ENCODE data around the gene MAPK14.

GRCh38 chr6:36126121-36126520 lies 98.5 kb downstream of the MAPK14 start:
- no peak for TF ChIP-seq CTCF (conservative IDR thresholded peaks at IDR 0.05; ENCODE audit: low read depth, low read length)
- no peak for TF ChIP-seq RFX5 (IDR thresholded peaks at IDR 0.05; ENCODE audit: low read depth, low read length)
- TF ChIP-seq USF2 (IDR thresholded peaks at IDR 0.05; ENCODE audit: low read depth, low read length) = no peak
- TF ChIP-seq CEBPB (IDR thresholded peaks at IDR 0.05; ENCODE audit: low read depth, low read length) = no peak
- TF ChIP-seq MAZ (IDR thresholded peaks at IDR 0.05; ENCODE audit: borderline replicate concordance, low read depth, low read length) = no peak
- TF ChIP-seq POLR2A (IDR thresholded peaks at IDR 0.05; ENCODE audit: low read depth, low read length) = no peak
- TF ChIP-seq BHLHE40 (IDR thresholded peaks at IDR 0.05; ENCODE audit: low read depth, low read length) = no peak
- no peak for TF ChIP-seq RAD21 (IDR thresholded peaks at IDR 0.05; ENCODE audit: low read length)
- TF ChIP-seq RCOR1 (IDR thresholded peaks at IDR 0.05; ENCODE audit: insufficient replicate concordance, low read length) = no peak
